Colon (tissue), 2 donors: ENCODE measurements around the gene SYT9.
"Not testable (repeated sequence)": the region's sequence is repeated elsewhere in the genome, so short reads cannot be mapped to it uniquely, and the experiment has no call there.

Experiments
- FAIRE-seq: peaks from 2 replicates; lab custom pipeline; 2012; peaks lifted over from hg19 to GRCh38; lab: Jason Lieb, UNC
- donor health status: control.
- donor health status: control.

Gene SYT9

GRCh38 chr11:7275133-7275532 lies 23.4 kb downstream of the SYT9 start:
- no peak for FAIRE-seq

DNA sequence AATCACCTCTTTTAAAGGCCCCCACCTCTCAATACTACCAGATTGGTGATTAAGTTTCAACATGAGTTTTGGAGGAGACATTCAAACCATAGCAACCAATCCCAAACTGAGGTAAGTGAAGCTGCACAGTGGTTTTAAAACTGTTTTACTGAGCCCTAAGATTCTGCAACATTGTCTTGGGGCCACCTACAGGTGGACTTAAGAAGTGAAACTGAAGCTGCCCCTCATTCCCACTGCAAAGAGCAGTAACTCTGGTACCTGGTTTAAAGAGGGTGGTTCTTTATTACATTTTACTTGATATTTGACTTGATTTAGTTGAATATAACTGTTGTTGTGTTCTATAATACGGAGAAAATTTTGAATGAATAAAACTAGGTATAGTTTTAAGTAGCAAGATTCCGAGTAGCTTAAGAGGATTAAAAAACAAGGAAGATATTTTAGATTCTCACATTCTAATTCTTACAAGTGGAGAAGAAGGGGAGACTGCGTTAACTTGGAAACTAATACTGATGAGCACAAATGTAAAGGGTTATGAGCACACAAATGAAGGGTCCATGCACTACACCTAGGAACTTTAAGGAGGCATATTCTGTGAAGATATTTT lies 26.7 kb downstream of the SYT9 start:
- FAIRE-seq: no peak

DNA sequence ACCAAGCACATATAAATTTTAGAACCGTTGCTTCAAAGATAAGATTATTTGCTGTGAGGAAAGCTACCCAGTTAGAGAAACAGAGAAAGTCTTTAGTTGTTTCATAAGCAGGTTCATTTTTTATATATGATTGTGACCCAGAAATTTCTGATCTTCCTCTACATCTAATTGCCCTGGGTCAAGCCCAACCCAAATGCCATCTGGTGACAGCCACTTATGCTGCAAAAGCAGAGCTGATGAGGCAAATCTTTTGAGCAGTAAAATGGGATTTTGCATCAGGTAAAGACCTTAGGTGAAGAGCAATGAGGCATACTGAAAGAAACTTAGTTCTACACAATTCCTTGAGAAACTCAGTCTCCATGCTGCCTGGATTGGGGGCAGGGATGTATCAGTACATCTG lies 28.0 kb downstream of the SYT9 start:
- no peak for FAIRE-seq

DNA sequence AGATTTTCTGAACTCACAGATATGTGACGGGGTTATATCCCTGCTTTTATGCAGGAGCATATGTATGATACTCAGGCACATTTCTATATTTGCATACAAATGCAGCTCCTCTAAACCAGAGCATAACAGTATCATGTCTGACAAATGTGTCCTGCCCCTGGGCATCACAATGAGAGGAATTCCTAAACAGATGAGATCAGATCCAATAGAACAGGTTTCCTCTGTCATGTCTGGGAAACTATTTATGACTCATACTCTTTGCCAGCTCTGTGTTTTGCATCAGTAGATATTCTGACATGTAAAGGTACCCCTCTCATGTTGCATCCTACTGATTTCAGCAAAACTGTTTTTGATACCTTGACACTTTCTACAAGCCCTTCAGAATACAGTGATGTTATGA lies 29.4 kb downstream of the SYT9 start:
- no peak for FAIRE-seq

- no peak for FAIRE-seq
Observed at GRCh38 chr11:7281809-7282208, 30.1 kb downstream of the SYT9 start.

- no peak for FAIRE-seq
Observed at GRCh38 chr11:7286178-7286577, 34.5 kb downstream of the SYT9 start.

DNA sequence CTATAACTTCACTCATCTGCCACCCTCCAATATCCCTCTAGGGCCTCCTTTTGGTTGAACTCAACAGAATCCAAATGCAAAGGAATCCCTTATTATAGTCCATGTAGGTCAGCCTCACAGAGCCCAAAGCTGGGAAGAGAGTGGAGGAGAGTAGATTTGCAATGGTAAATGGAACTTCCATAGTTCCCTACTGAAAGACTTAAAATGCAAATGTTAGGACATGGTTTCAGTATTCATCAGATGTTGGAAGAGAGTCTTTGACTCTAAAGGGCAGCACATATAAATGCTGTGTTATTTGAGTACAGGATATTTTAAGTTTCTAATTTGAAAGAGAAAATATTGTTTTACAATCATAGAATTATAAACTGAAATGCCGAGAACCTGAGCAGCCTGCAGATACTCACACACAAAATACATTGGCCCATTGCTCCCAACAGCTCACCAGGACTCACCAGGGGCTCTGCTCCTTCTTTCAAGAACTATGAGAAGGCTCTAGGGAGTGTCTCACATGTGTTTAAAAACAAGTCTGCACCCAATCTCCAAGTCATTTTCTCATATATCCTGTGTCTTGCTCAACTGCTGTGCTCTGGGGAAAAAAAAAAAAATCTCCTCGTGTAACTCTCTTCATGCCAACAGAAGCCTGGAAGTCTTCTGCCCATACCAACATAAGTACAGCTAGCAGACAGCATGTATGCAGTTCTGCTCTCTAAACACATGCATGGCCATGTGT lies 39.6 kb downstream of the SYT9 start:
- FAIRE-seq: no peak

DNA sequence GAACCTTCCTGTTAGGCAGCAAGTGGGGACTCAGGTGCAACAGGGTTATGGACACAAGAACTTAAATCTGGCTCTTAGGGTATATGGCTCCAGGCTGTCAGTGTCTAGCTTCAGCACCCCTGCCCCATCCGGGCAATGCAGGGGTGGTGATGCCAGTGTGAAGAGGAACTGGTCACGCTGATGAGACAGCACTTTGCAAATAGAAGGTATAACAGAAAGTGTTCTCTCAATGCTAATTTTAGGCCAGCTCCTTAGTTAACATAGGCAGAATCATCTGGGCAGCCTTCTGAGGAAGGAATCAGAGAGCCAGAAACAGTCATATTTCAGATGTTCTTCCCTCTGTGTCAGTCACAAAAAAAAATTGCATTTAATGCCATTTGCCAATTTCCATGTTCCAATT lies 41.2 kb downstream of the SYT9 start:
- FAIRE-seq: no peak

GRCh38 chr11:7299393-7299792 lies 47.7 kb downstream of the SYT9 start:
- FAIRE-seq: no peak

- FAIRE-seq: no peak
Observed at GRCh38 chr11:7300281-7300680, 48.6 kb downstream of the SYT9 start.

DNA sequence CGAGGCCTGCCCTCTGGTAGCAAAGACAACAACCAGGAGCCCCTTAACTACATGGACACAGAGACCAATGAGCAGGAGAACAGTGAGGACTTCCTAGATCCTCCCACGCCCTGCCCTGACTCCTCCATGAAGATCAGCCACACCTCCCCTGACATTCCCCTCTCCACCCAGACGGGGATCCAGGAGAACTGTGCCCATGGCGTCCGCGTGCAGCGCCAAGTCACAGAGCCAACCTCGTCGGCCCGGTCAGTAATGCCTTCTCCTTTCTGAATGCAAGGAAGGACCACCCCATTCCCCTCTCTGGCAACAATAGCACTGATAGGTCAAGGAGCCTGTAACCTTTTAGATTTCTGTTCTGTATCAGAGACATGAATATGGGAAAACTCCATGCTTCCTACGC lies 51.4 kb downstream of the SYT9 start:
- no peak for FAIRE-seq

- FAIRE-seq: no peak
Observed at GRCh38 chr11:7306900-7307299, 55.2 kb downstream of the SYT9 start.

DNA sequence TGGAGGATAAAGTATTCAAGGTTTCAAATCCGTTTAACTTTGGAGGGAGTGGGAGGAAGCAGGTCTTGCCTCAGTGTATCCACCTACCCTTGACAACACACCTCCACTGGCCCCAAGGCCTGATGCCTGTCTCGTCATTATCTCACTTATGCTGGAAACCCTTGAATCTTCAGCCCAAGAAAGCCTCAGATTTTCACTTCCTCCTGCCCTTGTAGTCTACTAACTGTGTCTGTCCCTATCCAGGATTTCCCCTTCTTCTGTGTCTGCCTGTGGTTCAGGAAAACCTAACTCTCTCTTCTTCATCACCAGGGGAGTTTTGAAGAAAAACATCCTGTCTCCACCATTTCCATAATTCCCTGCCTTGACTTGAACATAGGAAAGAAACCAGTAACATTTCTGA lies 56.1 kb downstream of the SYT9 start:
- no peak for FAIRE-seq

- FAIRE-seq: no peak
Observed at GRCh38 chr11:7311903-7312302, 60.2 kb downstream of the SYT9 start.

- no peak for FAIRE-seq
Observed at GRCh38 chr11:7314811-7315604, 63.3 kb downstream of the SYT9 start.

DNA sequence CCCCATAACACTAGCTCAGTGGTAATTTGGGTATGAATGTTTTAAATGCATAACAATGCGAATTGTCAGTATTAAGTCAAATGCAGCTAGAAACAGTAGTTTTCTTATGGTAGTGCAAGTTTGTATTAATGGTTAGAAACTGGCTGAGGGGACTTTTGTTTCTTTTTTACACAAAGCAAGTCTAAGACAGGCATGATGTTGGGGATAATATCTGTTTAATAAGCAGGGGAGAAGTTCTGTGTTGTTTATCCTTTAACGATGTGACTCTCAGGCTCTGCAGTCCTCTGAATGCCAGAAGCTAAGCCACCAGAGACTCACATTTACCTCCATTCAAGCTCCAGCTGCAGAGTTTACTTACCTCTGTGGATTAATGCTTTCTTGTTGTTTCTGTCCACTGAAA lies 67.8 kb downstream of the SYT9 start:
- FAIRE-seq: no peak

- FAIRE-seq: no peak
Observed at GRCh38 chr11:7320306-7320705, 68.6 kb downstream of the SYT9 start.

DNA sequence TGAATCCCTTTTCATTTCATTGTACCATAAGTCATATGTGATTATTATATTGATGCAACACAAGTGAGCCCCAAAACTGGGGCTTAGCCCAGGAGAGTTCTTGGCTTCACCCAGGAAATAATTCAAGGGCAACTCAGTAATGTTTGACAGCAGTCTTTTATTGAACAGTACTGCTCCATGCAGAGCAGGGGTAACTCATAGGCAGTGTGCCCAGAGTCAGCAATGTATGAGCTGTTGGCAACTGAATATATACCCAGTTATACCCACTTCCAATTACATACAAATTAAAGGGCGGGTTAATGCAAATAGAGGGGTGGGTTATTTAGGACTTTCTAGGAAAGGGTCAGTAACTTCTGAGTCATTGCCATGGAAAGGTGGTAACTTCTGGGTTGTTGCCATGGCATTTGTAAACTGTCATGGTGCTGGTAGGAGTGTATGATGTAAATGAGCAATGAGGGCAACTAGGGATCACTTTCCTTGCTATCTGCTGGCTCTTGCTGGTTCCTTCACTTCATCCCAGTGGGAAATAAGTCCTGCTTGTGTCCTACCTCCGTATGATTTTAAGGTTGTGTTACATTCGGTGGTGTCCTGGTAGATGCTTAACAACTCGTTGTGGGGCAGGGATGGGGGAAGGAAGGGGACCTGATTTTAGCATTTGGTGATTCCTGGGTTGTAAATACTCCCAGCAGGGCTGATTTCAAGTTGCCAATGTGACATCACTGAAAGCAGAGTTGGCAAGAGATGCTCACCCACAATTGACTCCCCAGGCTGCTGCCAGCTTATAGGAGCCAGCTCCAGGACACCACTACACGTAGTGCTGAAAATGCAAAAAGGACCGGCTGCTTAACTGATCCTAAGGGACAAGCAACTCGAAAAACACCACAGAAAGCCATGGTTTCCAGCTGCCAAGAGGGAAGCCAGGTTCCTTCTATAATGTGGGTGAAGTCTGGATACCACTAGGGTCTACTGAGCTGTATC lies 70.1 kb downstream of the SYT9 start:
- FAIRE-seq: no peak

DNA sequence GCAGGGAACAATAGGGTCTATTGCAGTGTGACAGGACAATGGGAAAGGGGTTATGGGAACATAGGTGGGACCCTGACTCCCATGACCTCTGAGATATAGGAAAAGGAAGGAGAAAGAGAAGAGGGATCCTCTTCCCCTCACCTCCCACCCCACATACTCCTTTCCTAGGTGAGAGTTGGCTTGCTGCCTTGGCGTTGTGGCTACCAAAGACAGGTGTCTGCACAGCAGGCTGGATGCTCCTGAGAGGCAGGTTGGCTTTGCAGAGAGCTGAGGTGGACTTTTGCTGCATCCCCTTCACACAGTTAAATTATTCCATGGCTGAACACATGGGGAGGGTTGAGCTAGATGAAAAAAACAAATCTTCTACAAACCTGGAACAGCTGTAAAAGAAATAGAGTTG lies 80.7 kb downstream of the SYT9 start:
- no peak for FAIRE-seq

DNA sequence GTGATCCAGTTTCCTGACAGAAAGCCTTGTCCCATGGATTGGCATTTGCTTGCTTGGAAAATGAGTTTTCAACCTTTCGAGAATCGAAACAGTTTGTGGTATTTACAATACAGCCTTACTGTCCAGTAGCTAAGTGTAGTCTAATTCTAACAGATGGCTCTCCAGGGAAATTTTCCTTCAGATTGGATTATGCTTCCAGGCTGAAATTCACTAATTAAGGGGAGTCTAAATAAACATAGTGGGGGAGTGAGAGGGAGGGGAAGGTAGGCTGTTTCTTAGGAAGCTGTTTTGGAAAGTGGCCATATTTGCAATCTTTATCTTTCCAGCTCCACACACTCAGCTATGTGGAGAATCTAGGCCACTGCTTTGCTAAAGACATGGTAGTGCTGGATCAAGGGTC lies 81.3 kb downstream of the SYT9 start:
- FAIRE-seq: no peak

DNA sequence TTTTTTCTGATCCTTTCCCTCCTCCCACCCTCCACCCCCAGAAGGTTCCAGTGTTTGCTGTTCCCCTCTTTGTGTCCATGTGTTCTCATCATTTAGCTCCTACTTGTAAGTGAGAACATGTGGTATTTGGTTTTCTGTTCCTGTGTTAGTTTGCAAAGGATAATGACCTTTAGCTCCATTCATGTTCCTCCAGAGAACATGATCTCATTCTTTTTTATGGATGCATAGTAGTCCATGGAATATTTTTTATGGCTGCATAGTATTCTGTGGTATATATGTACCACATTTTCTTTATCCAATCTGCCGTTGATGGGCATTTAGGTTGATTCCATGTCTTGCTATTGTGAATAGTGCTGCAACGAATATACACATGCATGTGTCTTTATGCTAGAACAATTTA lies 83.7 kb downstream of the SYT9 start:
- not testable (repeated sequence) for FAIRE-seq

DNA sequence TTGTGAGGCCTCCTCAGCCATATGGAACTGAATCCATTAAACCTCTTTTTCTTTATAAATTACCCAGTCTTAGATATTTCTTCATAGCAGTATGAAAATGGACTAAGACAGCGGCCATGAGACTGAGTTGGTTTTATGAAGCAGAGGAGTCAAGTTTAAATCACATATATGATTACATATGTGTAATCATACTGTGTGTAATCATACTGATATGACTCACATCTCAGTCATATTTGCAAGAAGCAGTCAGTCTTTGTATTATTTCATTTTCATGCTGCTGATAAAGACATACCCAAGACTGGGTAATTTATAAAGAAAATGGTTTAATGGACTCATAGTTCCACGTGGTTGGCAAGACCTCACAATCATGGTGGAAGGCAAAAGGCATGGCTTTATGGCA lies 89.8 kb downstream of the SYT9 start:
- no peak for FAIRE-seq
